ENCODE data around the gene DDX1.
"Not testable (repeated sequence)": the region's sequence is repeated elsewhere in the genome, so short reads cannot be mapped to it uniquely, and the experiment has no call there.

Gene DDX1

DNA sequence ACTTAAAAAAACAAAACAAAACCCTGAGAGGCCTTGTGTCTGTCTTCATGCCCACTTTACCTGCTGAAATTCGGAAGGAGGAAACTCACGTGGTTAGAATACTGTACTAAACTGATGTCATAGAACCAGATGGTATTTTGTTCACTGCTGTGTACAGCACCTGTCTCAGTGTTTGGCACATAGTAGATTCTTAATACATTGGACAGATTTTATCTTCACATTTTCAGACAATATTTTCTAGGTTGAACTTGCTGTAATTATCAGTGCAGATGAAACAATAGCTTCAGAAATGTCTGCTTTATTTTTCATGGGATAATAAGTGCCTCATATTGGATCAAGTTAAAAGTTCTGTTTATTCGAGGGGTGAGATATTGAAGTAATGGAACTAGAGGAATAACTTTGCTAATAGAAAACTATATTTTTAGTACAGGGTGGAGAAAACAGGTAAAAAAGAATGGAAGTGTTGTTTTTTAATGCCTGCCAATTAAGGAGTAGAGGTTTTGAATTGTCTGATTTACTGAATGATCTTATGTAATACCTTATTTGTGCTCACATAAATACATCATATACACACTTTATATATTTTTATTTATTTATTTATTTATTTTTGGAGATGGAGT lies 23.7 kb downstream of the DDX1 start:
- in situ Hi-C loops (cut with HindIII; ENCODE audit: low sequenced_read_pairs) = no loop called here

DNA sequence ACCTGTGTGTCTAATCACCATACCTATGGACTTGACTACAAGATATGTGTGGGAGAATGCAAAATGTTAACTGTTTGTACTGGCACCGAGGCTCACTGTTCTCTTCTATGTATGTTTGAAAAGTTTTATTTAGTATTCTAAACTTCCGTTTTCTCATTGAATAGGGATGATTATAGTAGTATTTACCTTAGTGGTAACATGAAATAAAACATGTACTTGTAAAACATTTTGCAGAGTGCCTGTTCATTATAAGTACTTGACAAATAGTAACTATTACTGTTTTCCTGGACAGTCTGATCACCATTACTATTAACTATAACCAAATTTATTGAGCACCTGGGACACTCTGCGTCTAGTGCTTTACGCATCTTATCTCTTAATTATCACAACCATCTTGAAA lies 24.8 kb downstream of the DDX1 start:
- in situ Hi-C loops (cut with HindIII; ENCODE audit: low sequenced_read_pairs) = no loop called here

DNA sequence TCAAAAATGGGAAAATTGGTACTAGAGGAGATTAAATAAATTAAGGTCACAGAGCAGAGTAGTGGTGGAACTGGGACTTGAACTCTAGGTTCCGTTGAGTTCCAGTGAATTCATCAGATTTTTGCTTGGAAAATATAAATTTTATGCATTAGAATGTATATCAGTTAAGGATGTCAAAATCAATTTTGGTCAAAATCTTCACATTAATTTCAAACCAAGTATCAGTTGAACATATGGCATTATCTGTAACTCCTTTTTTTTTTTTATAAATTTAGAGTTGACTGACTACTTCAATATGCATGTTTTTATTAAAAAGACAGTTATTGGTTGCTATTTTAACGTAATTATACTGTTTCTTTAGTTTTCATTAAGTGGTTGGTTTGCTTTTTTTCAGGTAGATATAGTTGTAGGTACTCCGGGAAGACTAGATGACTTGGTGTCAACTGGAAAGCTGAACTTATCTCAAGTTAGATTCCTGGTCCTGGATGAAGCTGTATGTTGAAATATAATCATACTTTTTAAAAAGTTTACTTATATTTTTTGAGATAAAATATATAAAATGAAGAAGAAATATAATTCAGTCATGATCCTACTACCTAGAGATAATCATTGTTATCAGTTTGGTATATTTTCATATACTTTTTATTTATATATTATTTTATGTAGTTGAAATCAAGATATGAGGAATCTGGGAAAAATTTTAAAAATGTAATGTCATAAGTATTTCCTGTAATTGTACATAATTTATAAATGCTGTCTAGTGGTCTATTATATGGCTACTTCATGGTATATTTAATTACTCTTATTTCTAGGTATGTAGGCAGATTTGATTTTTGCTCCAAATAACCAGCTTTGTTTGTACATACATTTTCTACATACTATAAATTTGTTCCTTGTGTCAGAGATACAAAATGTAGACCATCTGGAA lies 25.4 kb downstream of the DDX1 start:
- in situ Hi-C loops (cut with HindIII; ENCODE audit: low sequenced_read_pairs) = no loop called here

DNA sequence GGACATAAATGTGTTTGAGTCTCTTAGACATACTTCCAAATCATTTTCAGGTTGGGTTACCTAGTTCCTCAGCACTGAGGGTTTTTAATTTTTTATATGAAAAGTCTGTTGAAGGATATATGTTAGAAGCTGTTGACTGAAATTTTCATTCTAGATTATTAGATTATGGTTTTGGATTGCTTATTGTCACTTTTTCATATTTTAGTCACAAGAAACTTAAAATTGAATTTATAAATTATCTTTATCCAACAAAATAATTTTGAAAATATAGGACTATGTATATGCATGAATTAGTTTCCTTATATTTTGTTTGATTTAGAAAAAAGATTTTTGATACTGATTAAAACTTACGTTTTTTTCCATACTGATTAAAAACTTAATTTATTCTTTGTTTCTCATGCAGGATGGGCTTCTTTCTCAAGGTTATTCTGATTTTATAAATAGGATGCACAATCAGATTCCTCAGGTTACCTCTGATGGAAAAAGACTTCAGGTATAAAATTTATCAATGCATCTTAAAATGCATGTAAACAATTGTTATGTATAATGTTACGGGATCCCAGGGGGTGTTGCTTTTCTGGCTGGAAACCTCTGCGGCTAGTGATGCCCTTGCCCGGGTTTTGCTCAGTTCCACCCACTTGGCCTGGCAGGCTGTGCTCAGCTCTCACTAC lies 26.2 kb downstream of the DDX1 start:
- in situ Hi-C loops (cut with HindIII; ENCODE audit: low sequenced_read_pairs) = no loop called here

DNA sequence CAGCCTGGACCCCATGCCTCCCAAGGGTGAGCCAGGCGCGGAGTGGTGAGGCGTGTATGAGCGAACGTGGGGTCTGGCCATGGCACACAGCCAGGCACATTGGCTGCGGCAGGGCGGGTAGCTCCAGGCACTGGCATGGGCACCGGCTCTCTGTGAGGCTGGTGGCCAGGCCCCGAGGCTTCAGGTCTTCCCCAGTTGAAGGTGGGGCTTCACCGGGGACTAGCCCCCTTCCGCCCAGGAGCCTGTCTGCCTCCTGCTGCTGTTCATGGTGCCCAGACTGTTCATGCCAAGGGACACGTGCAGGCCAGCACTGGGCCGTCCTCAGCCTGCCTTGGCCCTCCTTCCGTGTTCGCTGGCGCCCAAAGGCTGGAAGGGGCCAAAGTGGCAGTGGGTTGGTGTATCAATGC lies 26.8 kb downstream of the DDX1 start:
- in situ Hi-C loops (cut with HindIII; ENCODE audit: low sequenced_read_pairs) = no loop called here

DNA sequence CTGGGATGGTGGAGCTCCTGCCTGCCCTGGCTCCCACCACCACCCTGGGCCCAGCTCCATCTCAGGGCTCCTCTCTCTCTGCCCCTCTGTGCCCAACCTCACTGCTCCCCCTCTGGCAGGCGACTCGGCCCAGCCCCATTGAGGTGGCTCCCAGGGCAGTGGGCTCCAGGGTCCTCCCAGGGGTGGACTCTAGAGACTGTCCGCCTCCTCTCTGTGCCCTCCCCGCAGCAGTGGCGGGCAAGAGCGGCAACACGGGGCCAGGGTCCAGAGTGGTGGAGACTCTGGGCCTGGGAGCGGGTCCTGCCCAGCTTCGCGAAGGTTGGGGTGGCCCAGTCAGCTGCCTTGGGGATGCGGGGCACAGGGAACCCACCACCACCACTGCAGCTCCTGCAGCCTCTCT lies 27.4 kb downstream of the DDX1 start:
- in situ Hi-C loops (cut with HindIII; ENCODE audit: low sequenced_read_pairs) = no loop called here

DNA sequence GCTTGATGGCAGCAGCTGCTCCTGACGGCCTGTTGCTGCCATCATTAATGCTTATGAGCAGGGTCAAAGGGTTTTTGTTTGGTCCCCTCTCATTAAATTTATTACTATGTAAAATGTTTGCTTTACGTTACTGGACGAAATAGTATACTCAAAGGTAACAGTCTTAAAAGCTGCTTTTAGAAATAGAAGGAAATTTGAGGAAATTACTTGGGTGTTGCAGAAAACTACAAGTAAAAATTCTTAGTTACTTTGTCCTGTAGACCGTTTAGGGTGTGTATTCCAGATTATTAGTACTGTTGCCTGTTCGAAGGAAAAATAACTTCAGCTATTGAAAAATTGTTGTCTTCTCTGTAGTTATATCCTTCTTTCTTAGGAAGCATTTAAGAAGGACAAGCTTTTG lies 27.8 kb downstream of the DDX1 start:
- in situ Hi-C loops (cut with HindIII; ENCODE audit: low sequenced_read_pairs) = no loop called here

DNA sequence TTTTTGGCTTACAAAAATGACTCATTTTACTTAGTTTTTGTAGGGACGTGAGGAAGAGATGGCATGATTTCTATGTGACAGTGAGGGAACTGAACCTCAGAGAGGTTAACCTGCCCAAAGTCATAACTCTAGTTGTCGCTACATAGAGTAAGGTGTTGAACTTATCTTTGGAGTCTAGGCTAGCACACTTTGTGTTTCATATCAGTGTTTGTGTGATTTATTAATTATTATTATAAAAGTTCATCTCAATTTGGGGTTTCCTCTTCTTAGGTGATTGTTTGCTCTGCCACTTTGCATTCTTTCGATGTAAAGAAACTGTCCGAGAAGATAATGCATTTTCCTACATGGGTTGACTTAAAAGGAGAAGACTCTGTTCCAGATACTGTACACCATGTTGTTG lies 28.3 kb downstream of the DDX1 start:
- in situ Hi-C loops (cut with HindIII; ENCODE audit: low sequenced_read_pairs) = no loop called here

DNA sequence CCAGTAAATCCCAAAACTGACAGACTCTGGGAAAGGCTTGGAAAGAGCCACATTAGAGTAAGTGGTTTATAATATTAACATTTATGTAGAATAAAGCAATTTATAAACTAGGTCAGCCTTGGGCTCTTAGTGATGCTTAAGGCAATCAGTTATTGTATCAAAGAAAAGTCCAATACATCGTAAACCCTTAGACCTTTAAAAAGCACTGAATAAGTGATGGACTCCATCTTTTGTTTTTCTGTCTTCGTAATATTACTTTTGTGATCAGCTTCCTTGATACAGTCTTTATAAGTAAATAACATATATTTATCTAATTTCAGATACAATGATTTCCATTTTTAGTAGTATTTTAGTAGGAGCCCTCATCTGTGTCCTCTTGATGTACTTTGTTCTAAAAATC lies 28.7 kb downstream of the DDX1 start:
- in situ Hi-C loops (cut with HindIII; ENCODE audit: low sequenced_read_pairs) = no loop called here

DNA sequence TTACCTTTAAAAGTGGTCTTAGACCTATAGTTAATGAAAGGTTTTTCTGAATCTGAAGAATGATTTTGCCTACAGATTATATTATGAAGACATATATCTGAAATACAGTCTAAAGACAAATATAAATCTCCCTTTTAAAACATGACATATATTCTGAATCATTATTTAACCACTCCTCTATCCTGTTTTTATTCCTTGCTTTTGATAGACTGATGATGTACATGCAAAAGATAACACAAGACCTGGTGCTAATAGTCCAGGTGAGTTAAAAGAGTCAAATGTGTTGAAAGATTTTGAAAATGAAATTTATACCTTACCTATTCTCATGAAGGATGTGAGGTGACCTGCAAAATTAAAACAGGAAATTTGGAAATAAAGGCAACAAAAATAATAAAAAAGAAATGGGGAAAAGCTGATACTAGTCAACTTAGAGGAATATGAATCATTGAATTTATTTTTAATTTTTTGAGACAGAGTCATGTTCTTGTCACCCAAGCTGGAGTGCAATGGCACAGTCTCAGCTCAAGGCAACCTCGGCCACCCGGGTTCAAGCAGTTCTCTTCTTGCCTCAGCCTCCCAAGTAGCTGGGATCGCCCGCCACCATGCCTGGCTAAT lies 29.3 kb downstream of the DDX1 start:
- in situ Hi-C loops (cut with HindIII; ENCODE audit: low sequenced_read_pairs) = no loop called here

DNA sequence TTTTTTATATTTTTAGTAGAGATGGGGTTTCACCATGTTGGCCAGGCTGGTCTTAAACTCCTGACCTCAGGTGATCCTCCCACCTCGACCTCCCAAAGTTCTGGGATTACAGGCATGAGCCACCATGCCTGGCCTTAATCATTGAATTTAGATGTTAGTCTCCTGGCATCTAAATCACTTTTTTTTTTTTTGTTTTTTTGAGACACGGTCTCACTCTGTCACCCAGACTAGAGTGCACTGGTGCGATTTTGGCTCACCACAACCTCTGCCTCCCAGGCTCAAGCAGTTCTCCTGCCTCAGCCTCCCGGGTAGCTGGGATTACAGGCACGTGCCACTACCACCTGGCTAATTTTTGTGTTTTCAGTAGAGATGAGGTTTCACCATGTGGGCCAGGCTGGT lies 29.8 kb downstream of the DDX1 start:
- in situ Hi-C loops (cut with HindIII; ENCODE audit: low sequenced_read_pairs) = not testable (repeated sequence)

DNA sequence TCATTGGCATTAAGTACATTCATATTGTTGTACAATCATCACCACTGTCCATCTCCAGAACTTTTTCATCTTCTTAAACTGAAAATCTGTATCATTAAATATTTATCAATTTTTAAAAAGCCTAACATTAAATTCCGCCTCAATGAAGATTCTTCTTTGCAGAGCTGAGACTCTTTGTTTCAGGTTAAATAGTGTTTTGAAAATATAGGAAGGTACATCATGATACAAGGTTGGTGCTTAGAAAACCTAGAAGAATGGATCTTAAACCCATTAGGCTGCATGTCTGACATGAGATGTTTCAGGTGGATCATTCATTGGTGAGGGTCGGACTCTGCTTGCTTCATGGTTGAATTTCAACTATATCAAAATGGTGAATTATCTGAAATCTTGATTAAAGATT lies 30.5 kb downstream of the DDX1 start:
- in situ Hi-C loops (cut with HindIII; ENCODE audit: low sequenced_read_pairs) = no loop called here

DNA sequence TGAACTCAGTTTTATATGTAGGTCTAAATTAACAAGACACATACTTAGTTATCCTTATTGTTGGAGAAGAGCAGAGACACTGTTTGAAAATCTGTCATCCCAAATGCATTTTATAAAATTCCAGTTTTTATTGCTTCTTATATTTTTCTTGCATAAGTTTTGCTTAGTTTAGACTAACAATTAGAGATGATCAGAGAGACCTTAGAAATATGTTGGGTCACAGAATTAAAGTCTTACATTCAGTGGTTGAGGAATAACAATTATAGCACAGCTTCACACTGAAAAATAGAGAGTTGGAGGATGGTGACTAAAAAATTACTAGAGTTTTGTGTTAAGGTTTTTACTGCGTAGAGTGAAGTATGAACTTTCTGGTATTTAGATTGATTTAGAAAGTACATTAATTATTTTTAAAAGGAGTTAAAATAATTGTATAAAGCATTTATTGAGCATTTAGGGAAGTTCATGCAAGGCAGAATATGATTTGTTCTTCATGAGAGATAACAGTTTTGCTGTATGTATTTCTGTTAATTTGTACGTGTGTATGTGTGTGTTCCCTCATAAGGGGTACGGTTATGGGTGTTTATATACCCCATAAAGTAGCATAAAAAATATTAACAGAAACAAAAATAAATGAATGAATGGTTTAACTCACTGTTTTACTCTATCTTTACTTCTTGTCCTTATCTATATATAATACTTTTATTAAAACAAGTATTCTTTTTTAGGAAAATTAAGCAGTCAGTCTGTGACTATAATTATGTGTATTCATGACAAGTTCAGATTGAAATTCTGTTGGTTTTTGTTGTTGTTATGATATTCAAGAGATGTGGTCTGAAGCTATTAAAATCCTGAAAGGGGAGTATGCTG lies 31.2 kb downstream of the DDX1 start:
- in situ Hi-C loops (cut with HindIII; ENCODE audit: low sequenced_read_pairs) = no loop called here

DNA sequence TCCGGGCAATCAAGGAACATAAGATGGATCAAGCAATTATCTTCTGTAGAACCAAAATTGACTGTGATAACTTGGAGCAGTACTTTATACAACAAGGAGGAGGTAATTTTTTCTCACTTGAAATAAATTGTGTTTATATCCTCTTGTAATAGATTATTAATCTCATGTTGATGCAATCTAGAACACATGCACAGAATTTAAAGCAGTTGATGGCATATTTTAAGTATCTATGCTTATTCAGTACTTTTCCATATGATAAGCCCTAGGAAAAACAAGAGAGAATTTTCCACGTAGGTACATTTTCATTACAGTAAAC lies 31.8 kb downstream of the DDX1 start:
- in situ Hi-C loops (cut with HindIII; ENCODE audit: low sequenced_read_pairs) = no loop called here

DNA sequence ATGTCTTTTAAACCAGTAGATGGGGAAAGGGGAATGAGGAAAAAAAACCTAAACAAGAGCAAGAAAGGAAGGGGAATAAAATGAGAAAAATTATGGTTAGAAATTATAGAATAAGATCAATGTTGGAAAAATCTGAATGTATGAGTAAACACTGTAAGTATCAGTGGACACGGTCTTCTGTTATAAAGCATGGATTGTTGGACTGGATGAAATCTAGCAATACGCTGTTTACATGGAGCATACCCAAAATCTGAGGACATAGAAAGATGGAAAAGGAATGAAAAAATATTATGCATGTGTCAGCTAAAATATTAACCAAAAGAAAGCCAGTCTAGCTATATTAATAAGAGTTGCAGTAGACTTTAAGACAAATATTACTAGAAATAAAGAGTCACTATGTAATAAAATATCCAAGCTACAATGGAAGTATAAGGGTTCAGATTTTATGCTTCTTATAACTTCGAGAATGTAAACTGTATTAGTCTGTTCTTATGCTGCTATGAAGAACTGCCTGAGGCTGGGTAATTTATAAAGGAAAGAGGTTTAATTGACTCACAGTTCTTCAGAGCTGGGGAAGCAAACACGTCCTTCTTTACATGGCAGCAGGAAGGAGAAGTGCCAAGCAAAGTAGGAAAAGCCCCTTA lies 32.4 kb downstream of the DDX1 start:
- in situ Hi-C loops (cut with HindIII; ENCODE audit: low sequenced_read_pairs) = no loop called here

DNA sequence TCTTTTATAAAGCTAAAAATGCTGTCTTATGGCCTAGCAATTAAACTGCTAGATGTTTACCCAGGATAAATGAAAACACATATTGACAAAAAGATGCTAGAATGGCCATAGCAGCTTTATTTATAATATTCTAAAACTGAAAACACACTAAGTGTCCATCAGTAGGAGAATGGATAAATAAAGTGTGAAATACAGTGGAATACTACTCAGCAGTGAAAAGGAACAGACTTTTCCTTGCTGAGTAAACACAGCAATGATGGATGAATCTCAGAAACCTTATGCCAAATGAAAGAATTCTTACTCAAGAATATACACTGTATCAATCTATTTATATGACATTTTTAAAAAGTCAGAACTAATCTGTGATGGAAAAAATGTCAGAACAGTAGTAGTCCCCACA lies 33.2 kb downstream of the DDX1 start:
- in situ Hi-C loops (cut with HindIII; ENCODE audit: low sequenced_read_pairs) = loop anchor here (25.0 kb wide), 1 partner anchor 862 kb away; no protein-coding TSS in a partner anchor

DNA sequence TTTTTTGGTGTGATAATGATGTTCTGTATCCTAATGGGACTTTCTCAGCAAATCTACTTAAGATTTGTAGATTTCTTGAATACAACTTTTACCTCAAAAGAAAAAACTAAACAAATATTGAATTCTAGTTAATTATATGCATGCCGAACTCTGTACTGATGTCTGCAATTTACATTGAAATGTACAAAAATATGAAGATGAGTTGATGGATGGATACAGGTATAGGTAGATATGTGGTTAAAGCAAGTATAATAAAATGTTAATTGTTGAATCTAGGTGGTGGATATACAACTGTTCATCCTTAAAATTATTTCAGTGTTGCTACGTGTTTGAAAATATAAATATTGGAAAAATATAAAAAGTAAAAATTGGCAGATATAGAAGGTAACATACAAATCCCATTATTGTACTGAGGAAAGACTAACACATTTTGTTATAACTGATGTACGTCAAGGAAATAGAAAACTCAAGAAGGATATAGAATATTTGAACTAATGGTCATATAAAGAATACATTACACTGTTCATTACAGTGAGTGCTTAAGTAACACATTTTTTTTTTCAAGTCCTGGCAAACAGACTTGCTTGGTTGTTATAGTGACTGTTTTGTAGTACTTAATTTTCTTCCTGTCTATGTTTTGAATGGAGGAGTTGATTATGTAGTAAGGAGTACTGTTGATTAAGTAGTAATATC lies 33.8 kb downstream of the DDX1 start:
- in situ Hi-C loops (cut with HindIII; ENCODE audit: low sequenced_read_pairs) = loop anchor here (25.0 kb wide), 1 partner anchor 862 kb away; no protein-coding TSS in a partner anchor

DNA sequence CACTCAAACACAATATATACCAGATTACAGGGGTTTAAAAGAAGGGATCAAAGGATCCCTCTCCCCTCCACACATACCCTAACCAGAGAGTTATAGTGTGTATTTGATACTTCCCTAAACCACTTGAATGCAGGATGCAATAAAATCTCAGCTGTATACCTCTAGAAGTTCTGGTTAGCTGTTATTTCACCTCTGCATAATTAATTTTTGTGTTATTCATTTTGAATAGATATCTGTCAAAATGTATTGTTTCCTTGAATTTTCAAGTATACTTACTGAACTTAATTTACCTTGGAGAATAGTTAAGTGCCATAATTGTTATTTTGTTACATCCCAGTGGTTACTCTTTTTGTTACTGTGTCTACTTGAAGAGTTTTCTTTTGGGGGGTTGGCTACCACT lies 34.5 kb downstream of the DDX1 start:
- in situ Hi-C loops (cut with HindIII; ENCODE audit: low sequenced_read_pairs) = loop anchor here (25.0 kb wide), 1 partner anchor 861 kb away; no protein-coding TSS in a partner anchor

DNA sequence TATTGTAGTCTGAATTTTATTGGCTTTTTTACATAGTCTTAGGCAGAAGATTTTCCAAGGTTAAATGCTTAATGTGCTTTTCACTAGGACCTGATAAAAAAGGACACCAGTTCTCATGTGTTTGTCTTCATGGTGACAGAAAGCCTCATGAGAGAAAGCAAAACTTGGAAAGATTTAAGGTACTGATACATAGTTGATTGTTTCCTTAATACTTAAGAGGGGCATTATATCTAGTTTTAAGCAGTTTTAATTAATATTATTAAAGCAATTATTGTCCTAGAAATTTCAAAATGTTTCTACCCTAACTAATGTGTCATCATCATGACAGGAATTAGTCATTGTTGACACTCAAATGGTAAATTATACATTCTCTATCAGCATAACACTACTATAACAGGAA lies 35.3 kb downstream of the DDX1 start:
- in situ Hi-C loops (cut with HindIII; ENCODE audit: low sequenced_read_pairs) = loop anchor here (25.0 kb wide), 1 partner anchor 860 kb away; no protein-coding TSS in a partner anchor
